HepG2 (cell line): ENCODE results near the gene PKMYT1. TPM values are rescaled to one million over a fixed set of nuclear protein-coding genes. Genes with fewer than 3 reads are reported as not detected.

Source experiments
- AHR ChIP-seq: IDR thresholded peaks from 2 replicates; pipeline ENCODE4 v1.6.1; 2018; ENCODE audit warnings: missing genetic modification reagents, missing compliant biosample characterization
- DR1 ChIP-seq: sonication (generic); formaldehyde crosslinking; IDR thresholded peaks from 2 replicates; pipeline ENCODE4 v1.8.0; 2021; ENCODE audit warnings: mild to moderate bottlenecking, missing genetic modification reagents, inconsistent platforms
- NONO ChIP-seq, 2 experiments: fragments of 450-650 bp in 1 of 2; sonication (generic) in 1 of 2; formaldehyde crosslinking in 1 of 2; IDR thresholded peaks in 1 of 2; conservative IDR thresholded peaks in 1 of 2; 2 replicates each; pipeline versions ENCODE4 v1.6.1 to v1.8.0; 2017 to 2022; ENCODE audit warnings: mild to moderate bottlenecking in 1 of 2, missing genetic modification reagents in 1 of 2, moderate library complexity in 1 of 2
- PHF5A ChIP-seq: IDR thresholded peaks from one replicate; pipeline ENCODE4 v1.6.1; 2018; ENCODE audit warnings: low read depth, missing genetic modification reagents; ENCODE audit not compliant: unreplicated experiment
- RCOR2 ChIP-seq: IDR thresholded peaks from 2 replicates; pipeline ENCODE4 v1.6.1; 2016; ENCODE audit warnings: missing biosample characterization, missing genetic modification reagents
- THAP11 ChIP-seq: IDR thresholded peaks from 2 replicates; pipeline ENCODE4 v1.6.1; 2016; ENCODE audit warnings: missing biosample characterization, missing genetic modification reagents
- WIZ ChIP-seq: sonication (generic); formaldehyde crosslinking; IDR thresholded peaks from 2 replicates; pipeline ENCODE4 v1.5.1; 2020; ENCODE audit warnings: mild to moderate bottlenecking, missing genetic modification reagents
- ZNF616 ChIP-seq: sonication (generic); formaldehyde crosslinking; IDR thresholded peaks from 2 replicates; pipeline ENCODE4 v1.5.0; 2020; ENCODE audit warnings: low read depth, mild to moderate bottlenecking, missing genetic modification reagents
- ZNF7 ChIP-seq: IDR thresholded peaks from 2 replicates; pipeline ENCODE4 v1.6.1; 2016; ENCODE audit warnings: missing biosample characterization, missing genetic modification reagents
- ZNF720 ChIP-seq: sonication (generic); formaldehyde crosslinking; IDR thresholded peaks from 2 replicates; pipeline ENCODE4 v1.4.0; 2020; ENCODE audit warnings: missing genetic modification reagents
- ZNF879 ChIP-seq: sonication (generic); formaldehyde crosslinking; IDR thresholded peaks from 2 replicates; pipeline ENCODE4 v1.8.1; 2023; ENCODE audit warnings: missing genetic modification reagents
- ZSCAN9 ChIP-seq: IDR thresholded peaks from 2 replicates; pipeline ENCODE4 v1.6.1; 2016; ENCODE audit warnings: borderline replicate concordance
- polyA plus RNA-seq, 8 experiments: library from polyadenylated mRNA; depleted of rRNA in 3 of 8; stranded (reverse) in 7 of 8; unstranded in 1 of 8; fragments of >200 nt; fragmentation: Illumina TruSeq in 4 of 8; extraction: Trizol in 4 of 8; gene quantifications; 2 replicates each; pipeline versions ENCODE4 v1.2.1 to v1.2.3, GENCODE V29; 2011 to 2016; ENCODE audit warnings: low read depth in 4 of 8, missing spikeins in 1 of 8, mixed read lengths in 1 of 8; ENCODE audit not compliant: insufficient read depth in 1 of 8
- total RNA-seq, 5 experiments: library from RNA; depleted of rRNA; stranded (reverse); fragments of >200 nt; fragmentation: Illumina TruSeq; extraction: Trizol; gene quantifications; 2 replicates each; pipeline ENCODE4 v1.2.3, GENCODE V29; 2016; ENCODE audit warnings: low read depth in 1 of 5
- TF ChIP-seq, protein P1 (sequence below): sonication (generic); formaldehyde crosslinking; IDR thresholded peaks from 2 replicates; pipeline ENCODE4 v1.4.0; 2020; ENCODE audit warnings: missing genetic modification reagents
- TF ChIP-seq, protein P2 (sequence below): sonication (generic); formaldehyde crosslinking; IDR thresholded peaks from 2 replicates; pipeline ENCODE4 v1.8.1; 2023; ENCODE audit warnings: mild to moderate bottlenecking, missing genetic modification reagents
- TF ChIP-seq, protein P3 (sequence below): sonication (generic); formaldehyde crosslinking; IDR thresholded peaks from 2 replicates; pipeline ENCODE4 v1.4.0; 2020; ENCODE audit warnings: mild to moderate bottlenecking, missing genetic modification reagents
- TF ChIP-seq, protein P4 (sequence below): sonication (generic); formaldehyde crosslinking; IDR thresholded peaks from 2 replicates; pipeline ENCODE4 v1.4.0; 2020; ENCODE audit warnings: missing genetic modification reagents, borderline replicate concordance
- TF ChIP-seq, protein P5 (sequence below): sonication (generic); formaldehyde crosslinking; IDR thresholded peaks from 2 replicates; pipeline ENCODE4 v1.4.0; 2020; ENCODE audit warnings: missing genetic modification reagents, borderline replicate concordance

Gene PKMYT1
- total and polyA plus RNA-seq, 2 of the 13 experiments (the other 11 are each of a cell fraction or from before 2014, with no cell fraction given) = 7.0 to 27.8 TPM

DNA sequence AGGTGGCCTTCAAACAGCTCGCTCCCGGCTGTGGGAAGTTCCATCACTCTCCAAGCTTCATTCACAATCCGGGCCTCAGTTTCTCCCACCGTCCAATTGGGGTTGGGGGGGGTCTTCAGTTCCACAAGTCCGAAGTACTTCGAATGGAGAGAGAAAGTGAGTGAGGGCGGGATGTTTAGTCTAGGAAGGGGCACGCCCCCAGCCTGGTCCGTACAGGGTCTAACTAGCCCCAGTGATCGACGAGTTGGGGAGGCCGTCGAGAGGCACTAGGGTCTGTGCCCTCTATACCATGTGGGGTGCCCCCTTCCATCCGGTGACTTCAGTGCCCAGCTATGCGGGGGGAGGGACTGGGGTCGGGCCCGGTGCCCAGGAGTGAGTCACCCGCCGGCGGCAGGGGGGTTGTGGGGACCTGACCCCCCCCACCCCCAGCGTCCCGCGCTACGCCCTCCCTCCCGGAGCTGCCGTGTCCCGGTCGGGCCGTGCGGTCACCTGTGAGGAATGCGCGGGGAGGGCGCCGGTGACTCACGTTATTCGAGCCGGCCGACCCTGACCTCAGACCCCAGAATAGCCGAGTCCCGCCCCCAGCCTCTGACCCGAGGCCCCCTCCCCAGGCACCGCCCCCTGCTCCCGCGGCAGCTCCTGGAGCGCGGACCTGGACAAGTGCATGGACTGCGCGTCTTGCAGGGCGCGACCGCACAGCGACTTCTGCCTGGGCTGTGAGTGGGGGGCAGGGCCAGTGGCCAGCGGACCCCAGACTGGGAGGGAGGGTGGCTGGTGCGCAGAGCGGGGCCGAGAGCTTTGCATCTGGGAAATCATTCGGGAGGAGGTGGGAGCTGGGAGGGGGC is 40.6 kb upstream of the PKMYT1 start (continued):
- TF ChIP-seq, protein P1, sequence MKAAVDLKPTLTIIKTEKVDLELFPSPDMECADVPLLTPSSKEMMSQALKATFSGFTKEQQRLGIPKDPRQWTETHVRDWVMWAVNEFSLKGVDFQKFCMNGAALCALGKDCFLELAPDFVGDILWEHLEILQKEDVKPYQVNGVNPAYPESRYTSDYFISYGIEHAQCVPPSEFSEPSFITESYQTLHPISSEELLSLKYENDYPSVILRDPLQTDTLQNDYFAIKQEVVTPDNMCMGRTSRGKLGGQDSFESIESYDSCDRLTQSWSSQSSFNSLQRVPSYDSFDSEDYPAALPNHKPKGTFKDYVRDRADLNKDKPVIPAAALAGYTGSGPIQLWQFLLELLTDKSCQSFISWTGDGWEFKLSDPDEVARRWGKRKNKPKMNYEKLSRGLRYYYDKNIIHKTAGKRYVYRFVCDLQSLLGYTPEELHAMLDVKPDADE (CRISPR knock-in tag) = peak; percentile 57; the same call in 1 of the 2 replicates
- TF ChIP-seq AHR (CRISPR knock-in tag) (peak; percentile 26; the same call in 1 of the 2 replicates), ZNF7 (CRISPR knock-in tag) (no peak), NONO (IDR thresholded peaks at IDR 0.05) (no peak), NONO (CRISPR knock-in tag; conservative IDR thresholded peaks at IDR 0.05) (peak; percentile 55), PHF5A (CRISPR knock-in tag) (no peak), ZNF720 (no peak), DR1 (CRISPR knock-in tag) (peak; percentile 7; the same call in 1 of the 2 replicates), ZNF616 (CRISPR knock-in tag) (no peak), ZSCAN9 (CRISPR knock-in tag) (0 out of 2 replicates have a peak, but pooled peaks have one; percentile 27), THAP11 (CRISPR knock-in tag) (peak; percentile 84), ZNF879 (CRISPR knock-in tag) (no peak; the same call in 1 of the 2 replicates), WIZ (CRISPR knock-in tag) (no peak), RCOR2 (no peak)
- TF ChIP-seq, protein P2, sequence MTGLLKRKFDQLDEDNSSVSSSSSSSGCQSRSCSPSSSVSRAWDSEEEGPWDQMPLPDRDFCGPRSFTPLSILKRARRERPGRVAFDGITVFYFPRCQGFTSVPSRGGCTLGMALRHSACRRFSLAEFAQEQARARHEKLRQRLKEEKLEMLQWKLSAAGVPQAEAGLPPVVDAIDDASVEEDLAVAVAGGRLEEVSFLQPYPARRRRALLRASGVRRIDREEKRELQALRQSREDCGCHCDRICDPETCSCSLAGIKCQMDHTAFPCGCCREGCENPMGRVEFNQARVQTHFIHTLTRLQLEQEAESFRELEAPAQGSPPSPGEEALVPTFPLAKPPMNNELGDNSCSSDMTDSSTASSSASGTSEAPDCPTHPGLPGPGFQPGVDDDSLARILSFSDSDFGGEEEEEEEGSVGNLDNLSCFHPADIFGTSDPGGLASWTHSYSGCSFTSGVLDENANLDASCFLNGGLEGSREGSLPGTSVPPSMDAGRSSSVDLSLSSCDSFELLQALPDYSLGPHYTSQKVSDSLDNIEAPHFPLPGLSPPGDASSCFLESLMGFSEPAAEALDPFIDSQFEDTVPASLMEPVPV (CRISPR knock-in tag) = no peak; the same call in 1 of the 2 replicates
- TF ChIP-seq, protein P3, sequence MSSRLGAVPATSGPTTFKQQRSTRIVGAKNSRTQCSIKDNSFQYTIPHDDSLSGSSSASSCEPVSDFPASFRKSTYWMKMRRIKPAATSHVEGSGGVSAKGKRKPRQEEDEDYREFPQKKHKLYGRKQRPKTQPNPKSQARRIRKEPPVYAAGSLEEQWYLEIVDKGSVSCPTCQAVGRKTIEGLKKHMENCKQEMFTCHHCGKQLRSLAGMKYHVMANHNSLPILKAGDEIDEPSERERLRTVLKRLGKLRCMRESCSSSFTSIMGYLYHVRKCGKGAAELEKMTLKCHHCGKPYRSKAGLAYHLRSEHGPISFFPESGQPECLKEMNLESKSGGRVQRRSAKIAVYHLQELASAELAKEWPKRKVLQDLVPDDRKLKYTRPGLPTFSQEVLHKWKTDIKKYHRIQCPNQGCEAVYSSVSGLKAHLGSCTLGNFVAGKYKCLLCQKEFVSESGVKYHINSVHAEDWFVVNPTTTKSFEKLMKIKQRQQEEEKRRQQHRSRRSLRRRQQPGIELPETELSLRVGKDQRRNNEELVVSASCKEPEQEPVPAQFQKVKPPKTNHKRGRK = no peak
- TF ChIP-seq, protein P4, sequence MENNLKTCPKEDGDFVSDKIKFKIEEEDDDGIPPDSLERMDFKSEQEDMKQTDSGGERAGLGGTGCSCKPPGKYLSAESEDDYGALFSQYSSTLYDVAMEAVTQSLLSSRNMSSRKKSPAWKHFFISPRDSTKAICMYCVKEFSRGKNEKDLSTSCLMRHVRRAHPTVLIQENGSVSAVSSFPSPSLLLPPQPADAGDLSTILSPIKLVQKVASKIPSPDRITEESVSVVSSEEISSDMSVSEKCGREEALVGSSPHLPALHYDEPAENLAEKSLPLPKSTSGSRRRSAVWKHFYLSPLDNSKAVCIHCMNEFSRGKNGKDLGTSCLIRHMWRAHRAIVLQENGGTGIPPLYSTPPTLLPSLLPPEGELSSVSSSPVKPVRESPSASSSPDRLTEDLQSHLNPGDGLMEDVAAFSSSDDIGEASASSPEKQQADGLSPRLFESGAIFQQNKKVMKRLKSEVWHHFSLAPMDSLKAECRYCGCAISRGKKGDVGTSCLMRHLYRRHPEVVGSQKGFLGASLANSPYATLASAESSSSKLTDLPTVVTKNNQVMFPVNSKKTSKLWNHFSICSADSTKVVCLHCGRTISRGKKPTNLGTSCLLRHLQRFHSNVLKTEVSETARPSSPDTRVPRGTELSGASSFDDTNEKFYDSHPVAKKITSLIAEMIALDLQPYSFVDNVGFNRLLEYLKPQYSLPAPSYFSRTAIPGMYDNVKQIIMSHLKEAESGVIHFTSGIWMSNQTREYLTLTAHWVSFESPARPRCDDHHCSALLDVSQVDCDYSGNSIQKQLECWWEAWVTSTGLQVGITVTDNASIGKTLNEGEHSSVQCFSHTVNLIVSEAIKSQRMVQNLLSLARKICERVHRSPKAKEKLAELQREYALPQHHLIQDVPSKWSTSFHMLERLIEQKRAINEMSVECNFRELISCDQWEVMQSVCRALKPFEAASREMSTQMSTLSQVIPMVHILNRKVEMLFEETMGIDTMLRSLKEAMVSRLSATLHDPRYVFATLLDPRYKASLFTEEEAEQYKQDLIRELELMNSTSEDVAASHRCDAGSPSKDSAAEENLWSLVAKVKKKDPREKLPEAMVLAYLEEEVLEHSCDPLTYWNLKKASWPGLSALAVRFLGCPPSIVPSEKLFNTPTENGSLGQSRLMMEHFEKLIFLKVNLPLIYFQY (CRISPR knock-in tag) = no peak; the same call in 1 of the 2 replicates
- TF ChIP-seq, protein P5, sequence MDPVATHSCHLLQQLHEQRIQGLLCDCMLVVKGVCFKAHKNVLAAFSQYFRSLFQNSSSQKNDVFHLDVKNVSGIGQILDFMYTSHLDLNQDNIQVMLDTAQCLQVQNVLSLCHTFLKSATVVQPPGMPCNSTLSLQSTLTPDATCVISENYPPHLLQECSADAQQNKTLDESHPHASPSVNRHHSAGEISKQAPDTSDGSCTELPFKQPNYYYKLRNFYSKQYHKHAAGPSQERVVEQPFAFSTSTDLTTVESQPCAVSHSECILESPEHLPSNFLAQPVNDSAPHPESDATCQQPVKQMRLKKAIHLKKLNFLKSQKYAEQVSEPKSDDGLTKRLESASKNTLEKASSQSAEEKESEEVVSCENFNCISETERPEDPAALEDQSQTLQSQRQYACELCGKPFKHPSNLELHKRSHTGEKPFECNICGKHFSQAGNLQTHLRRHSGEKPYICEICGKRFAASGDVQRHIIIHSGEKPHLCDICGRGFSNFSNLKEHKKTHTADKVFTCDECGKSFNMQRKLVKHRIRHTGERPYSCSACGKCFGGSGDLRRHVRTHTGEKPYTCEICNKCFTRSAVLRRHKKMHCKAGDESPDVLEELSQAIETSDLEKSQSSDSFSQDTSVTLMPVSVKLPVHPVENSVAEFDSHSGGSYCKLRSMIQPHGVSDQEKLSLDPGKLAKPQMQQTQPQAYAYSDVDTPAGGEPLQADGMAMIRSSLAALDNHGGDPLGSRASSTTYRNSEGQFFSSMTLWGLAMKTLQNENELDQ (CRISPR knock-in tag) = no peak
